Choroid plexus epithelial cell (primary cell): Measurements from ENCODE around the gene ROPN1L.

Experiments used
- DNase-seq: peaks from one replicate; pipeline ENCODE4 v3.0.0-alpha.2; 2010; ENCODE audit warnings: low read depth
- H3K4me3 ChIP-seq: 2 replicates; pipeline ENCODE4 v1.5.1; 2011; ENCODE audit warnings: low read depth, mild to moderate bottlenecking, control low read depth, low read length, moderate library complexity
- TF ChIP-seq, protein P1 (sequence below): conservative IDR thresholded peaks from 2 replicates; pipeline ENCODE4 v1.5.1; 2011; ENCODE audit warnings: low read depth, mild to moderate bottlenecking, control low read depth, inconsistent platforms, low read length, moderate library complexity

The ROPN1L gene

DNA sequence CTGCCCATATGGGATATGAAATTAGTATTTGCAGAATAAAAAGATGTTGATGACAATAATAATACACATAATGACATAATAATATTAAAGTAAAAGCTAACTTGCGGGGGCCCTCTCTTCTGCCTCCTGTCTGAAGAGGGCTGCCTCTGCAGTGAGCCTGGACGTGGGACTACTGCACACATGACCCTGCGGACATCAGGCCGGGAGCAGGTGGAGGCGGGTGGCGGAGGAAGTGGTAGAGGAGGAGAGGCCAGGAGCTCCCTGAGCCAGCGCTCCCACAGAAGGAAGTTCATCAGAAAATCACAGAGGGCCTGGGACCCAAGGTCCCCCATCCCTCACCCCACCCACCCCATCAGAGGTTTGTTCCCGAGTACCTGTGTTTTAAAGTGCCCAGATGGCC is 60.5 kb downstream of the ROPN1L start:
- TF ChIP-seq, protein P1, sequence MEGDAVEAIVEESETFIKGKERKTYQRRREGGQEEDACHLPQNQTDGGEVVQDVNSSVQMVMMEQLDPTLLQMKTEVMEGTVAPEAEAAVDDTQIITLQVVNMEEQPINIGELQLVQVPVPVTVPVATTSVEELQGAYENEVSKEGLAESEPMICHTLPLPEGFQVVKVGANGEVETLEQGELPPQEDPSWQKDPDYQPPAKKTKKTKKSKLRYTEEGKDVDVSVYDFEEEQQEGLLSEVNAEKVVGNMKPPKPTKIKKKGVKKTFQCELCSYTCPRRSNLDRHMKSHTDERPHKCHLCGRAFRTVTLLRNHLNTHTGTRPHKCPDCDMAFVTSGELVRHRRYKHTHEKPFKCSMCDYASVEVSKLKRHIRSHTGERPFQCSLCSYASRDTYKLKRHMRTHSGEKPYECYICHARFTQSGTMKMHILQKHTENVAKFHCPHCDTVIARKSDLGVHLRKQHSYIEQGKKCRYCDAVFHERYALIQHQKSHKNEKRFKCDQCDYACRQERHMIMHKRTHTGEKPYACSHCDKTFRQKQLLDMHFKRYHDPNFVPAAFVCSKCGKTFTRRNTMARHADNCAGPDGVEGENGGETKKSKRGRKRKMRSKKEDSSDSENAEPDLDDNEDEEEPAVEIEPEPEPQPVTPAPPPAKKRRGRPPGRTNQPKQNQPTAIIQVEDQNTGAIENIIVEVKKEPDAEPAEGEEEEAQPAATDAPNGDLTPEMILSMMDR = peak; percentile 36
- DNase-seq = no peak

DNA sequence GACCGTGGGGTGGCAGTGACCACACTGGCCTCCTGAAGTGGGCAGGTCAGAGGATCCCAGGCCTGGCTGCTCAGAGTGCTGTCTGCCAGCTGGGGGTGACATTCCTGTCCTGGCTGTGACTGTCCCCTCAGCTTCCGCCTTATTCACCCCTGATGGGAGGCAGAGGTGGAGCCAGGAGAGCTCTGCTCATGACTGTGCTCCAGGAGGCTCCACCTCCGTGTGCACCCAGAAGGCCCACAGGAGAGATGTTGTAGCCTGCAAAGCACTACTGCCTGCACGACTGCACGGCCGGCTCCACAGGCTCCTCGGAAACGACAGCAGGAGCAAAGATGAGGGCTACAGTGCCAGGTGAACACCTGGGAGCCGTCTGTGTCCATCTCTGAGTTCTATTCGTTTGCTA is 60.9 kb downstream of the ROPN1L start:
- TF ChIP-seq, protein P1 = no peak
- DNase-seq = no peak
- no peak overlapping the region for H3K4me3 ChIP-seq

More for the DNA sequence above, 60.5 kb downstream of the ROPN1L start:
- no peak overlapping the region for H3K4me3 ChIP-seq

DNA sequence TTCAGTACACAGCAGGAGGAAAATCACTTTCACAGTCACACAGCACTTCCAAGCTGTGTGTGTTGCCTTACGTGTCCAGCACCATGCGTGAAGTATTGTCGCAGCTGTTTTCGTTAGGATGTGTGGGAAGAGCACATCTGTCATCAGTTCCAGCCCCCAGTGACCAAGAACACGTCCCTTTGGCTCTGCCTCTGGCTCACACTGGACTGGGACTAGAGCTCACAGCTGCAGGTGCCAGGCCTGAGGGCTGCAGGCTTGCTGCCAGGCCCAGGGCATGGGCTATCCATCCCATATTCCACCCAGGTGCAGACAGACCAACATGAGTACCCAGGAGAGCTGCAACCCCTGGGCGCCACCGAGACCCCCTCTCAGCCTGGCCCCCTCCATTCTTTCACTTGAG is 61.6 kb downstream of the ROPN1L start:
- no peak for DNase-seq
- TF ChIP-seq, protein P1 = no peak
- no peak overlapping the region for H3K4me3 ChIP-seq

DNA sequence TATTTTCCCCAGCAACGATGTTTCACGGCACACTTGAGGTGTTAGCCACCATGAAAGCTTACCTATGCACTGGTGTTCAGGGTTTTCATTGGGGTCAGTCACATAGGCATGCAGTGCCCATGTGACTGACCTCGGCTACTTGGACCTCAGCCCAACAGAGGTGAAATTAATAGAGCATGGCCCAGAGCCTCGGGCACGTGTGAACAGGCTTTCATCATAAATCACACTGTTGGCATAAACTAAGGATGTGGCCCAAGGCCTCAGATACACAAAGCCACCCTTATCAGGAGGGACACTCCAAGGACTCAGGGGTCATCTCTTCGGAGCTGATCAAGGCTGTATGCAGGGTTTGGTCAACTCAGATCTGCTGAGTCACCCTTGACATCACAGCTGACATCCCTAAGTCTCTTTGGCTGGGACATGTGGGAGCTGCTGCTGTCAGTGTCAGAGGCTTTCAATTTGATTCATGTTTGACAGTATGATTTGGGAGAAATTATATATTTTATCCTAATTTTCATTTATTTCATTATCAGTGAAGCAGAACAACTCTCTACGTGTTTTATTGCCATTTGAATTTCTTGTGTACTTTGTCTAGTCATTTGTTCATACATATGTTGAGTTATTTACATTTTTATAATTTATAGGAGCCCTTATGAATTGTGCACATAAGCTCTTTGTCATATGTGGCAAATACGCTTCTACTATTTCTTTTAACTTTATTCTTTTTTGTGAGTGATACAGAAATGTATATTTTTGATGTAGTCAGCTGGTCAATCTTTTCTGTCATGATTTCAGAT is 62.5 kb downstream of the ROPN1L start:
- TF ChIP-seq, protein P1 = no peak
- no peak overlapping the region for H3K4me3 ChIP-seq
- no peak for DNase-seq

DNA sequence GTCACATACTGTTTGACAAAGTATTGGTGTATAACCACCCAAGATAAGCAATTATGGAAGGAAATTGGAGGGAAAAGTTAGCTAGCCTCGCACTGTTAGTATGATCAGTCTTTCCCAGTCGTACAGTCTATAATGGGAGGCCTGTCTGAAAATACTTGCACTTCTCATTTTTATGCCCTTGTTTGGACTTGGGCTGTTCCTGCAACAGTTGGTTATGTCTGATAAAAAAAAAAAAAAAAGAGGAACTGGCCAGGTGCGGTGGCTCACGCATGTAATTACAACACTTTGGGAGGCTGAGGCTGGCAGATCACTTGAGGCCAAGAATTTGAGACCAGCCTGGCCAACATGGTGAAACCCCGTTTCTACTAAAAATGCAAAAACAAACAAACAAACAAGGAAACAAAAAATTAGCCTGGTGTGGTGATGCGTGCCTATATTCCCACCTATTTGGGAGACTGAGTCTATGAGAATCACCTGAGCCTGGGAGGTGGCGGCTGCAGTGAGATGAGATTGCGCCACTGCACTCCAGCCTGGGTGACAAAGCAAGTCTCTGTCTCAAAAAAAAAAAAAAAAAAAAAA is 63.9 kb downstream of the ROPN1L start:
- DNase-seq = no peak
- no peak overlapping the region for H3K4me3 ChIP-seq
- TF ChIP-seq, protein P1 = no peak

DNA sequence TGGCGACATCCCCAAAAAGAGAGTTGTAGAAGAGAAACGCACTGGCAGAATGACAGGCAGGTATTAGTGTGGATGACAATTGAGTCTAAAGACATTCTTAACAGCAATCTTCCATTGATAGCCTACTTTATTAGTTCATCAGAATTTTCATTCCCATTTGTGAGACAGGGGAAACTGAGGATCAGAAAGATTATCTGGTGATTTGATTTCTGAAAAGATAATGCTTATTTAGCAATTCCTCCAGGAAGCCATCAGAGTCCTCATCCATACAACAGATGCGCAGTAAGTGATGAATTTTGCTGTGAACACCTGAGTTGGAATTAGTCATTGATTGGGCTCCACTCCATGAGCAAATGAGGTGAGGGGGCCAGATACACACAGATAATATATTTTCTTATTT is 64.9 kb downstream of the ROPN1L start:
- TF ChIP-seq, protein P1 = no peak
- DNase-seq = no peak
- H3K4me3 ChIP-seq = no peak overlapping the region
